HG03342 (cell line): ENCODE measurements around the gene TMEM128.
A peak's percentile ranks its signal among the peaks of the same experiment; 100 is the strongest.
"Not testable (repeated sequence)": the region's sequence is repeated elsewhere in the genome, so short reads cannot be mapped to it uniquely, and the experiment has no call there.

ENCODE experiments used
- ATAC-seq: cut with Tn5 transposase; IDR thresholded peaks from one replicate; pipeline ENCODE4 v1.9.1; 2021; ENCODE audit warnings: mild to moderate bottlenecking, moderate library complexity; ENCODE audit not compliant: unreplicated experiment

TMEM128 gene

GRCh38 chr4:4248029-4248884, at the start of gene TMEM128:
Gene TMEM128, minus strand, starts transcription at chr4:4248223. Its CDS starts 21 bp downstream, at chr4:4248202.
- peak; percentile 98 for ATAC-seq

GRCh38 chr4:4296283-4296846, 48.3 kb upstream of the TMEM128 start:
- ATAC-seq = no peak

- ATAC-seq = no peak
Observed at GRCh38 chr4:4293279-4293678, 45.3 kb upstream of the TMEM128 start.

GRCh38 chr4:4289941-4290850, 42.2 kb upstream of the TMEM128 start, which contains the start of the genes LYAR and ZBTB49:
Gene LYAR, minus strand, starts transcription at chr4:4290154. Its CDS starts 6,412 bp downstream, at chr4:4283742.
Gene ZBTB49, plus strand, starts transcription at chr4:4290251. Its CDS starts 9,695 bp downstream, at chr4:4299946.
- peak; percentile 88 for ATAC-seq

GRCh38 chr4:4289597-4289940, 41.5 kb upstream of the TMEM128 start:
- ATAC-seq = peak; percentile 26

GRCh38 chr4:4289055-4289454, 41.0 kb upstream of the TMEM128 start:
- no peak for ATAC-seq

GRCh38 chr4:4288098-4288497, 40.1 kb upstream of the TMEM128 start:
- ATAC-seq = no peak

GRCh38 chr4:4284827-4285618, 37.0 kb upstream of the TMEM128 start:
- no peak for ATAC-seq

GRCh38 chr4:4281787-4282186, 33.8 kb upstream of the TMEM128 start:
- no peak for ATAC-seq

GRCh38 chr4:4277531-4277930, 29.5 kb upstream of the TMEM128 start:
- no peak for ATAC-seq

- ATAC-seq = no peak
Observed at GRCh38 chr4:4274226-4274625, 26.2 kb upstream of the TMEM128 start.

GRCh38 chr4:4271912-4272311, 23.9 kb upstream of the TMEM128 start:
- no peak for ATAC-seq

- no peak for ATAC-seq
Observed at GRCh38 chr4:4270529-4270928, 22.5 kb upstream of the TMEM128 start.

- ATAC-seq = no peak
Observed at GRCh38 chr4:4269856-4270255, 21.8 kb upstream of the TMEM128 start.

- ATAC-seq = no peak
Observed at GRCh38 chr4:4269331-4269731, 21.3 kb upstream of the TMEM128 start.

- no peak for ATAC-seq
Observed at GRCh38 chr4:4268776-4269175, 20.8 kb upstream of the TMEM128 start.

GRCh38 chr4:4267981-4268380, 20.0 kb upstream of the TMEM128 start:
- no peak for ATAC-seq

- peak; percentile 72 for ATAC-seq
Observed at GRCh38 chr4:4260185-4260751, 12.2 kb upstream of the TMEM128 start.

- no peak for ATAC-seq
Observed at GRCh38 chr4:4259484-4260100, 11.6 kb upstream of the TMEM128 start.

GRCh38 chr4:4257705-4258104, 9.7 kb upstream of the TMEM128 start:
- ATAC-seq = not testable (repeated sequence)
